ENCODE results near the gene PHF21A. TPM values are rescaled to one million over a fixed set of nuclear protein-coding genes. Genes with fewer than 3 reads are reported as not detected.

Gene PHF21A
- total and polyA plus RNA-seq, 2 experiments from 2014 or later: 24.6 to 30.4 TPM

- Histone ChIP-seq H3K4me1 (ENCODE audit: insufficient read depth) (no peaks in the 10 kb centered on the region), H3K27me3 (no peaks in the 10 kb centered on the region), H3K9me3 (ENCODE audit: low read depth) (no peaks in the 10 kb centered on the region), H2AFZ (no peak overlapping the region), H3K9me2 (replicated peaks; ENCODE audit: insufficient read depth) (no peaks in the 10 kb centered on the region), H3K36me3 (replicated peaks; ENCODE audit: insufficient read depth, low read depth) (no peaks in the 10 kb centered on the region), H3K4me2 (no peak overlapping the region), H3K79me2 (no peaks in the 10 kb centered on the region), H4K20me1 (ENCODE audit: insufficient read depth, poor library complexity, severe bottlenecking) (no peaks in the 10 kb centered on the region), H3K4me3 (no peak overlapping the region), H3K27ac (no peak overlapping the region)
- DNase-seq (ENCODE audit: low spot score): no peak
- no peak for TF ChIP-seq EZH2phosphoT487 (IDR thresholded peaks at IDR 0.05; ENCODE audit: low read depth, severe bottlenecking, unreplicated experiment)
- TF ChIP-seq EZH2 (IDR thresholded peaks at IDR 0.05; ENCODE audit: borderline replicate concordance): no peak
- no peak for TF ChIP-seq CTCF (IDR thresholded peaks at IDR 0.05; ENCODE audit: poor library complexity)
- 73% methylated on average over 3 of the region's 3 CpGs for WGBS (ENCODE audit: low lambda C conversion rate, missing lambda C conversion rate)
Observed at GRCh38 chr11:46134540-46134939, 13.3 kb upstream of the PHF21A start.

- H3K4me3 ChIP-seq: no peak overlapping the region
- H2AFZ ChIP-seq: no peak overlapping the region
- H4K20me1 ChIP-seq (ENCODE audit: insufficient read depth, poor library complexity, severe bottlenecking): no peaks in the 10 kb centered on the region
- TF ChIP-seq CTCF (IDR thresholded peaks at IDR 0.05; ENCODE audit: poor library complexity): no peak
- TF ChIP-seq EZH2 (IDR thresholded peaks at IDR 0.05; ENCODE audit: borderline replicate concordance): no peak
- TF ChIP-seq EZH2phosphoT487 (IDR thresholded peaks at IDR 0.05; ENCODE audit: low read depth, severe bottlenecking, unreplicated experiment): no peak
- no peaks in the 10 kb centered on the region for H3K4me1 ChIP-seq (ENCODE audit: insufficient read depth)
- no peak for DNase-seq (ENCODE audit: low spot score)
- 75% methylated on average over 4 of the region's 4 CpGs for WGBS (ENCODE audit: low lambda C conversion rate, missing lambda C conversion rate)
- no peak overlapping the region for H3K27ac ChIP-seq
- no peak overlapping the region for H3K4me2 ChIP-seq
- no peaks in the 10 kb centered on the region for H3K79me2 ChIP-seq
- H3K27me3 ChIP-seq: no peaks in the 10 kb centered on the region
- H3K9me2 ChIP-seq (replicated peaks; ENCODE audit: insufficient read depth): no peaks in the 10 kb centered on the region
- H3K36me3 ChIP-seq (replicated peaks; ENCODE audit: insufficient read depth, low read depth): no peaks in the 10 kb centered on the region
- no peaks in the 10 kb centered on the region for H3K9me3 ChIP-seq (ENCODE audit: low read depth)
Observed at GRCh38 chr11:46134061-46134460, 12.8 kb upstream of the PHF21A start.

DNA sequence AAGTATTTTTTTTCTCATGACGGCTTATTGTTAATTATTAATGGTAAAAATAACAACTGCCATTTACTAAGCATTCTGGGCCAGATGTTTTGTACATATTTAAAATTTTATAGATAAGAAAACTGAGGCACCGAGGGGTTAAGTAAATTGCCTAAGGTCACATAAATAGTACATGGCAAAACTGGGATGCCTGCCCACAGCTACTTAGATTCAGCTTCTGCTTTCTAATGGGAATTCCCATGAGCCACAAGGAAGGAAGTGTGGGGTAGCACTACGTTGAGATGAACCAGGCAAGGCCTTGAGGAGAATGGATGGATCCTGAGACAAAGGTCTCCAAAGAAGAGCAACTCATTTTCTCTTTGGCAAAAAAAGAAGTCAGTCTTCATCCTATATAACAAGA lies 11.9 kb upstream of the PHF21A start:
- no peak overlapping the region for H3K4me2 ChIP-seq
- WGBS (ENCODE audit: low lambda C conversion rate, missing lambda C conversion rate): 54% methylated on average over 3 of the region's 3 CpGs

More for the DNA sequence above, 11.9 kb upstream of the PHF21A start:
- no peak overlapping the region for H3K27ac ChIP-seq
- H3K36me3 ChIP-seq (replicated peaks; ENCODE audit: insufficient read depth, low read depth): no peaks in the 10 kb centered on the region
- H3K4me3 ChIP-seq: no peak overlapping the region
- no peaks in the 10 kb centered on the region for H4K20me1 ChIP-seq (ENCODE audit: insufficient read depth, poor library complexity, severe bottlenecking)
- no peak for TF ChIP-seq CTCF (IDR thresholded peaks at IDR 0.05; ENCODE audit: poor library complexity)
- TF ChIP-seq EZH2 (IDR thresholded peaks at IDR 0.05; ENCODE audit: borderline replicate concordance): no peak
- no peak for TF ChIP-seq EZH2phosphoT487 (IDR thresholded peaks at IDR 0.05; ENCODE audit: low read depth, severe bottlenecking, unreplicated experiment)
- H3K9me3 ChIP-seq (ENCODE audit: low read depth): no peaks in the 10 kb centered on the region
- no peaks in the 10 kb centered on the region for H3K4me1 ChIP-seq (ENCODE audit: insufficient read depth)
- DNase-seq (ENCODE audit: low spot score): no peak
- no peaks in the 10 kb centered on the region for H3K9me2 ChIP-seq (replicated peaks; ENCODE audit: insufficient read depth)
- no peak overlapping the region for H2AFZ ChIP-seq
- H3K27me3 ChIP-seq: no peaks in the 10 kb centered on the region
- no peaks in the 10 kb centered on the region for H3K79me2 ChIP-seq
